Kidney epithelial cell (primary cell): ENCODE data around the gene FLVCR2. TPM values are rescaled to one million over a fixed set of nuclear protein-coding genes. Genes with fewer than 3 reads are reported as not detected.

Experiments
- DNase-seq: peaks from one replicate; pipeline ENCODE4 v3.0.0-alpha.2; 2010; ENCODE audit warnings: low read depth
- H3K27me3 ChIP-seq: 2 replicates; pipeline ENCODE4 v1.6.0; 2011; ENCODE audit warnings: low read length; ENCODE audit not compliant: control insufficient read depth, insufficient read depth
- H3K36me3 ChIP-seq: 2 replicates; pipeline ENCODE4 v1.5.1; 2011; ENCODE audit warnings: low read length; ENCODE audit not compliant: control insufficient read depth, insufficient read depth
- H3K4me3 ChIP-seq: 2 replicates; pipeline ENCODE4 v1.5.1; 2011; ENCODE audit warnings: low read depth, mild to moderate bottlenecking, control low read depth, low read length
- CTCF ChIP-seq: IDR thresholded peaks from 2 replicates; pipeline ENCODE4 v1.5.1; 2011; ENCODE audit warnings: mild to moderate bottlenecking, moderate library complexity, low read length, control low read depth, inconsistent platforms; ENCODE audit not compliant: insufficient read depth, poor library complexity, severe bottlenecking
- total RNA-seq: library from RNA; depleted of rRNA; stranded (reverse); fragments of >200 nt; gene quantifications from 2 replicates; pipeline ENCODE4 v1.2.3, GENCODE V29; 2015

Gene FLVCR2
- total RNA-seq, 1 donor from 2014 or later, result 0.75 TPM

GRCh38 chr14:75650253-75651058, 72.0 kb downstream of the FLVCR2 start:
- Histone ChIP-seq H3K36me3 (no peaks in the 10 kb centered on the region), H3K27me3 (no peaks in the 10 kb centered on the region), H3K4me3 (no peak overlapping the region)
- TF ChIP-seq CTCF, result no peak
- no peak for DNase-seq

- DNase-seq, result no peak
- no peaks in the 10 kb centered on the region for H3K27me3 ChIP-seq
- H3K4me3 ChIP-seq, result no peak overlapping the region
- H3K36me3 ChIP-seq, result no peaks in the 10 kb centered on the region
- no peak for TF ChIP-seq CTCF
These were observed 75.1 kb downstream of the FLVCR2 start for GRCh38 chr14:75653563-75653962.

GRCh38 chr14:75654127-75654732, 75.8 kb downstream of the FLVCR2 start:
- DNase-seq, result no peak
- no peaks in the 10 kb centered on the region for H3K36me3 ChIP-seq
- no peak overlapping the region for H3K4me3 ChIP-seq
- H3K27me3 ChIP-seq, result no peaks in the 10 kb centered on the region
- peak; percentile 95 for TF ChIP-seq CTCF

GRCh38 chr14:75655235-75655634, 76.8 kb downstream of the FLVCR2 start:
- TF ChIP-seq CTCF, result no peak
- no peak for DNase-seq
- H3K4me3 ChIP-seq, result no peak overlapping the region
- no peaks in the 10 kb centered on the region for H3K36me3 ChIP-seq
- H3K27me3 ChIP-seq, result no peaks in the 10 kb centered on the region

- no peaks in the 10 kb centered on the region for H3K27me3 ChIP-seq
- DNase-seq, result no peak
- no peak overlapping the region for H3K4me3 ChIP-seq
- no peaks in the 10 kb centered on the region for H3K36me3 ChIP-seq
- TF ChIP-seq CTCF, result no peak
These were observed 78.9 kb downstream of the FLVCR2 start for GRCh38 chr14:75657331-75657730.
